Measurements from ENCODE around the gene UBC. TPM values are rescaled to one million over a fixed set of nuclear protein-coding genes. Genes with fewer than 3 reads are reported as not detected.
A peak's percentile ranks its signal among the peaks of the same experiment; 100 is the strongest.
"Not testable (repeated sequence)": the region's sequence is repeated elsewhere in the genome, so short reads cannot be mapped to it uniquely, and the experiment has no call there.

UBC gene
- total RNA-seq, 1 experiment from 2014 or later: 1,789 TPM

DNA sequence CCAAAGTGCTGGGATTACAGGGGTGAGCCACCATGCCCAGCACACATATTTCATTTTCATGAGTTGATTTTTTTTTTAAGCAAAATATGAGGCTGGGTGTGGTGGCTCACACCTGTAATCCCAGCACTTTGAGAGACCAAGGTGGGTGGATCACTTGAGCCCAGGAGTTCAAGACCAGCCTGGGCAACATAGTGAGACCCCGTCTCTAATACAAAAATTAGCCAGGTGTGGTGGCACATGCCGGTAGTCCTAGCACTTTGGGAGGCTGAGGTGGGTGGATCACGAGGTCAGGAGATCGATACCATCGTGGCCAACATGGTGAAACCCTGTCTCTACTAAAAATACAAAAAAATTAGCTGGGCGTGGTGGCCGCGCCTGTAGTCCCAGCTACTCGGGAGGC lies 17.1 kb upstream of the UBC start:
- DNase-seq (ENCODE audit: low spot score): not testable (repeated sequence)

DNA sequence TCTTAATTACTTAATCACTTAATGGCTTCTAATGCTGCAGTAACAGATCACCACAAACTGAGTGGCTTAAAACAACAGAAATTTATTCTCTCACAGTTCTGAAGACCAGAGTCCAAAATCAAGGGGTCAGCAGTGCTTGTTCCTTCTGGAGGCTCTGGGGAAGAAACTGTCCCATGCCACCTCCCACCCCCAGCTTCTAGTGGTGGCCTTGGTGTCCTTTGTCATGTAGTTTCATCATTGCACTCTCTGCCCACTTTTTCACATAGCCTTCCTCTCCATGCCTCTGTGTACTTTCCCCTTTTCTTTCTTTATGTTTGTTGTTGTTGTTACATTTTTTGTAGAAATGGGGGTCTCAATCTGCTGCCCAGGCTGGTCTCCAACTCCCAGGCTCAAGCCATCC lies 16.1 kb upstream of the UBC start:
- no peak for DNase-seq (ENCODE audit: low spot score)

DNA sequence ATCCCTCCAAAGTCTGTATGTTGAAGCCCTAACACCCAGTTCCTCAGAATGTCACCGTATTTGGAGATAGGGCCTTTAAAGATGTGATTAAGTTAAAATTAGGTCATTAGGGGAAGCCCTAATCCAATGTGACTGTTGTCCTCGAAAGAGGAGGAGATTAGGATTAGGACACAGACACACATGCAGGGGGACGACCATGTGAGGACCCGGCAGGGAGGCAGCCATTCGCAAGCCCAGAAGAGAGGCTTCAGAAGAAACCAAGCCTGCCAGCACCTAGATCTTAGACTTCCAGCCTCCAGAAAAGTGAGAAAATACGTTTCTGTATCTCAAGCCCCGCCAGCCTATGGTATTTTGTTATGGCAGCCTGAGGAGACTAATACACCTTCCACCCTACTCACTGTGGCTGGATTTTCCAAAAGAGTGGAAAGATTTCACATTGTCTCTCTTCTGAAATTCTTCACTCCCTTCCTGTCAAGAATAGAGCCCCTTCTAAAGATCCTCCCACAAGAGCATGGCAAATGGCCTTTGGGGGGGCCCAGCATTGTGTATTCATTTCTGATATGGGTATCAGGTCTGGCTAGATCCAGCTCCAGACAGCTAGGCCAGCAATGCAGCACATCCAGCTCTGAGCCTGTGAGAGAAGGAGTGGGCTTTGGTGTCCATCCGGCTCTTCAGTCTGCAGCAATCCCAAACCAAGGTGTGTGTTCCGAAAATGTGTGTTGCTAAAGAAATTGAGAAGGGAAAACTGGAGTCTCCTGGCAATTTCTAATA lies 15.4 kb upstream of the UBC start:
- DNase-seq (ENCODE audit: low spot score): no peak

DNA sequence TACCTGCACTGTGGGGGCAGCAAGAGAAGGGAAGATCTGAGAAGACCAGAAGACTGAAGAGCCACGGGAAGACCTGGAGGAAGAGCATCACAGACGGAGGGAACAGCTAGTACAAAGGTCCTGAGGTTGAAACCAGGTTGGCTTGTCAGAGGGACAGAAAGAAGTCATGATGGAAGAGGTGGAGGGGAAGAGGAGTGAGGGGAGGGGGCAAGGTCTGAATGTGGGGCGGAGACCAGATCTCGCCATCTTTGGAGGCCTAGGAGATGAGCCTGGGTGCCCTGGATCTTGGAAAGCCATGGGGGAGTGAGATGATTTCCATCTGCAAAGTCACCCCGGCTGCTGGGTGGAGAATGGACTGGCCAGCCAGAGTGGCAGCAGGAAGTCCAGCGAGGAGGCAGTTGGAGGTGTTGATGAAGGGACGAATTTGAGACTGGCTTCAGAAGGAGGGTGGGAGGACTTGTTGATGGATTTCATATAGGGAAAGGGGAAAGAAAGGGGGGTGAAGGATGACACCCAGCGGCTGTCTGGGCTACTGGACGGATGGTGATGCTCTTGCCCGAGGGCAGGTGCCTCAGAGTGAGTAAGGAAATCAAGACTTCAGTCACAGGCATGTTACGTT lies 14.6 kb upstream of the UBC start:
- DNase-seq (ENCODE audit: low spot score): peak; percentile 29

DNA sequence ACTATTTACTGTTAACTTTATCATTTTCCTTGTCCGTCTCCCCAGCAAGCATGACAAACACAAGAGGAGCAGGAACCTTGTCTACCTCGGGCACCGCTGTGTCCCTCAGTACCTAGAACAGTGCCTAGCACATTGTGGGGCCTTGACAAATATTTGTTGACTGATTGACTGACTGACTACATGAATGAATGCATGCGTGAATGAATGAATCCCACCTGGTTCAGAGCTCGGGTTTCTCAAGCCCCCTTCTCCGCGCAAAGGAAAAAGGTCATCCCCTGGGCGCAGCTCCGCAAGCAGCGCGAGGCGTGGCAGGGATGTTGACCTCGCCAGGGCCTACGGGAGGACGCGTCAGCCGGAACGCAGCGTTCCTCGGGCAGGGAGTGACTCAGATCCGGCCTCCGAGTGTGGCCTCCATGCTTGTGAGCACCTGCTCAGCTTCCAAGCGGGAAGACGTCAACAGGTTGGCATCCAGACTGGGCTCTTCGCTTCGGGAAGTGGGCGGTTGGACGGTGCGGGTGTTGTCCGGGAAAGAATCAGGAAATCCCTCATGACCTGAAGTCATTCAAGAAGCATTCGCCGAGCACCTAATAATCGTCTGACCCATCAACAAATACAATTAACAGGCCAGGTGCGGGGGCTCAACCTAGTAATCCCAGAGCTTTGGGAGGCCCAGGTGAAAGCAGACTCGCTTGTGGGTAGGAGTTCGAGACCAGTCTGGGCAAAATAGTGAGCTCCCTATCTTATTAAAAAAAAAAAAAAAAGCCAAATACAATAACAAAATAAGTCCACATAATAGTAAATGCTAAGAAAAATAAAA lies 13.9 kb upstream of the UBC start:
- DNase-seq (ENCODE audit: low spot score): peak; percentile 93

DNA sequence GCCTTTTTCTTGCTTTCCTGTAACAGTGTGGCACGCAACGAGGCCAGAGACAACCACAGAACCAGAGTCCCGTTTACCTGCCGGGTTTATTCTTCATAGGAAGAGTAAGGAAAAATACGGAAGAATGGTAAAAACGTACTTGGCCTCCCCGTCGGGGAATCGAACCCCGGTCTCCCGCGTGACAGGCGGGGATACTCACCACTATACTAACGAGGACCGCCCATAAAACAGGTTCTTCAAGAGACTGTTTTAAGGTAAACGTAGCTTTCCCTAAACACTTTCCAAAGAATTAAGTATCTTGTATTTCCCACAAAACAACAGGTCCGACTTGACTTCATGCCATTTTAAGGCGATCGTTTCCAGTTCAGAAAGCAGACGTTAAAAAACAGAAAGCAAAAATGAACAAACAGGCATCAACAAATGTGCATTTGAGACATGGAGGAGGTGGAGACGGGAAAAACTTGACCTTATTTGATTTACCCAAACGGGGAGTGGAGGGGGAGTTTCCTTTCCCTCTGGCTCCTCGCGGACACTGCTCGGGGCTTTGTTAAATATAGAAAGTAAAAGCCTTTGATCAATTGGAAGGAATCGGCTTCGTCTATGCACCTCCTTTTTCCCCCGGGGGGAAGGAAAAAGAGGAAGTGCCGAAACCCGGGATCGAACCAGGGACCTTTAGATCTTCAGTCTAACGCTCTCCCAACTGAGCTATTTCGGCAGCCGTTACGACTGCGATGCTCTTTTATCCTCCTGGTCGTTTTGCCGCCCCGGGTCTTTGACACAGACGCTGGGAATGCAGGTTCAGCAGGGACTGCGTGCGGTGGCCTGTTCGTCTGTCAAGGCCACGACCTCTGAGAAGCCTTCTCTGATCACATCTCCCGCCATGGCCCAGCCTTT lies 13.0 kb upstream of the UBC start:
- peak; percentile 99 for DNase-seq (ENCODE audit: low spot score)

DNA sequence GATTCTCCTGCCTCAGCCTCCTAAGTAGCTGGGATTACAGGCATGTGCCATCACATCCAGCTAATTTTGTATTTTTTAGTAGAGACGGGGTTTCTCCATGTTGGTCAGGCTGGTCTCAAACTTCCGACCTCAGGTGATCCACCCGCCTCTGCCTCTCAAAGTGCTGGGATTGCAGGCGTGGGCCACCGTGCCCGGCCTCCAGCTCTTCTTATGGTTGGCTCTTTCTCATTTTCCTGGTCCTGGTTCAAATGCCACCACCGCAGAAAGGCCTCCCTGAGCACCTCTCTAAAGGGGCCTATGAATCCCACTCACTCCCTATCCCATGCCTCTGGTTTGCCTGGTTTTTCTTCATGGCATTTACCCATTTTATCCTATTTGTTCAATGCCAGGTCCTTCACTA lies 11.3 kb upstream of the UBC start:
- not testable (repeated sequence) for DNase-seq (ENCODE audit: low spot score)

DNA sequence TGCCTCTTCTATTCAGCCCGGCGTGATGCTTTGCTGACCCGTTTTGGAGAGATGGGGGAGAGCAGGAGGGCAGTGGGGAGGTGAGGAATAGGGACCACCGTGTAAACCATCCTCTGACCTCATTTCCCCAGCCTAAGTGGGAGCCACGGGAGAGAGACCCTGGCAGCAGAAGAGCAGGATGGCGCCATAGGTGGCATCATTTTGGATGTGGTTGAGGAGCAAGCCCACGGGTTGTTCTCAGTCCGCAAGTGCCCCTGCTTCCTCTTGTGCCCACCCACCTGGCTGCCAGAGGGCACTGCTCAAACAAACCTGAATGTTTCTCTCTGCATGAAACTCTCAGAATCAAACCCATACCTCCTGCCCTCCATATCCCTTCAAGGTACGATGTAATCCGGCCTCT lies 10.7 kb upstream of the UBC start:
- DNase-seq (ENCODE audit: low spot score): no peak

DNA sequence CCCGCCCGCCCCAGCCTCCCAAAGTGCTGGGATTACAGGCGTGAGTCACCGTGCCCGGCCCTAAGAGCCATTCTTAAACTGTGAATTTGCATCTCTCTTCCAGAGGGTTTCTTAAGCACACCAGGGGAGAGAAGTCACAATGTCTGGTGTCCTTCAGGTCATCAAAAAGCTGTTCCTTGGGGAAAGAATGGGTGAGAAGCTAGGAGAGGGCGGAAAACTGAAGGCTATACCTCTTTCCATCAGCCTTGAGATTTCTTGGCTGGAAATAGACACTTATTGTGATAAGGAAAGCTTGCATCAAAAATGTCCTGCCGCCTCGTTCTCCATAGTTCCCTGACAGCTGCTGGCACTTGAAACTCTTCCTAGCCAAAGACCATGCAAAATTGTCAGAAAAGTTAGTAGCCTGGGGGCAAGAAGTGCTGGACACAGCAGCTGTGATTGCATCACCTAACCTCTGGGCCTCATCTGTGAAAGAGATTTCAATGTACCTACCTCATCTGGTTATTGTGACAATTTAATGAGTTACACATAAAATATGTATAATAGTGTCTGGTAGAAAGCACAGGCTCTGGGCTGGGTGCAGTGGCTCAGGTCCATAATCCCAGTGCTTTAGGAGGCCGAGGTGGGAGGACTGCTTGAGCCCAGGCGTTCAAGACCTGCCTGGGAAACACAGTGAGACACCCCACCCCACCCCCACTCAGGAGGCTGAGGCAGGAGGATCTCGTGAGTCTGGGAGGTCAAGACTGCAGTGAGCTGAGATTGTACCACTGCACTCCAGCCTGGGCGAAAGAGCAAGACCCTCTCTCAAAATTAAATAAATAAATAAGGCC lies 9.7 kb upstream of the UBC start:
- DNase-seq (ENCODE audit: low spot score): peak; percentile 28

DNA sequence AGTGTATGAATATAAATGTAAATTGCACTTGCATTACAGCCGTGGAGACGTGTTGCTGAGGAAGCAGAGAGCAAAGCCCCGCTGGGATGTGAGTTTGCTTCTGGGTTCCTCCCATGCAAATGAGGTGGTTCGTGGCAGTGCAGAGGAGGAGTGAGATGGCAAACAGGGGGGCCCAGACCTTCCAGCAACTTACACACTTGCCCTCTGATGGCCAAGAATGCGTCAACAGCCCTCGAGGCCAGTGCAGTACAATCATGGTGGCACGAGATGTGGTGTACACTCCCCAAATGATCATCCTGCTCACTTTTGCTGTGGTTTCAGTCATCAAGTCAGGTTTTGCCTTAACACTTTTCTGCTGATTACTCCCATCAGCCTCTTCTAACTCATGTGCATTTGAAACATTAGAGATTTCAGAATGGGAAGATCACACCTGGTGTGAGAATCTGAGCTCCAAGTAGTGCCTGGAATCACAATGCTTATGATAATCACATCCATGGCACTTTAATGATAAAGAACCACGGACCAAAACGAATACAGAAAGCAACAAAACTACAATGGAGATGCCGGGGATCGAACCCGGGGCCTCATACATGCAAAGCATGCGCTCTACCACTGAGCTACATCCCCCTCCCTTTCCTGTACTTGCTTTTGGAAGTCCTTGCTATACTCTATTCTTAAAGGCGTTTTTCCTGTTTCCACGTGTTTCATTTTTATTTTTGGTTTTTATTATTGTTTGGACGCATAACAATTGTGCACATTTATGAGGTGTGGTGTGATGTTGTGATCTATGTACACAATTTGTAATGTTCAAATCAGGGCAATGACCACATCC lies 7.0 kb upstream of the UBC start:
- DNase-seq (ENCODE audit: low spot score): peak; percentile 88

DNA sequence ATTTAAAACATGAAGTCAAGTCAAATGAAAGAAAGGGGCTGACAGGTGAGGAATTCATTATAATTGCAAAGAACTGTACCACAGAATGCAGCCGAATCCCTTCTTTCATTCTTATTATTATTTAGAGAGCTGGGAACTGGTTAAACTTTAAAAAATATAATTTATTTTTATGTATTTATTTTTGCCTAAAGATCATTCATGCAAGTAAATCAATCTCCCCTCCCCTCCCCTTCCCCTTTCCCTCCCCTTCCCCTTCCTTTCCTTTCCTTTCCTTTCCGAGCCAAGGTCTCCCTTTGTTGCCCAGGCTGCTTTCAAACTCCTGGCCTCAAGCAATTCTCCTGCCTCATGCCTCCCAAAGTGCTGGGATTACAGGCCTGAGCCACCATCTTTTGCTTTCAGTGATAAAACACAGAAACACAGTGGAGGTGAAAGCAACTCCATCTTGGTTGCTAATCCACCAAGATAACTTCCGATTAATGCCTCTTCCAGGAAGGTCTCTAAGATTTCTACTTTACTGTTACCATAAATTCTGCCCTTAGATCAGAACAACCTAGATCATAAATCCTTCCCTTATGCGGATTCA lies 6.0 kb upstream of the UBC start:
- DNase-seq (ENCODE audit: low spot score): no peak

DNA sequence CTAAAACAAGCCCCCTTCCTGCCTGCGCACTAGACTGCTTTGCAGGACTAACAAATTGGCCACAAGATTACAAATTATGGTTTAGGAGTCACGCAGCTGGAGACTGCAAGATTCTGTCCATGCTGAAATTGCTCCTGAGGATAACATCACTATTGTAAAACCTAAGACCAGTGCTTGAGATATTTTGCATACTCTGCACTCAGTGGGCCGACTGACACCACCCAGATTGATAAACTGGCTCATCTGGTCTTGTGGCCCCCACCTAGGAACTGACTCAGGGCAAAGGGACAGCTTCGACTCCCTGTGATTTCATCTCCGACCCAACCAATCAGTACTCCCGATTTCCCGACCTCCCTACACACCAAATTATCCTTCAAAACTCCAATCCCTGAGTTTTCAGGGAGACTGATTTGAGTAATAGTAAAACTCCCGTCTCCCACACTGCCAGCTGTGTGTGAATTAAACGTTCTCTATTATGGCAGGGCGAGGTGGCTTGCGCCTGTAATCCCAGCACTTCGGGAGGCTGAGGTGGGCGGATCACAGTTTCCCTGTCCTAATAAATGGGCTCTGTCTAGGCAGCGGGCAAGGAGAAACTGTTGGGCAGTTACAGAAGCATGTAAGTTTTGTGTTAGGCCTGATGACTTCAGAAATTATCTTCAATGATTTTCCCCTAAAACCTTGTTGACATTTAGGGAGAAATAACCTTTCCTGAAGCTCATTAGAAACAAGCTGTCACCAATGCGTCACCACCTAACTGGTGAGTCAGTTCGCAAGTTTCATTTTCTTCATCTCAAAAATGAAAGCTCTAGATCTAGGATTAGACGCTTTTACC lies 5.3 kb upstream of the UBC start:
- peak; percentile 70 for DNase-seq (ENCODE audit: low spot score)

DNA sequence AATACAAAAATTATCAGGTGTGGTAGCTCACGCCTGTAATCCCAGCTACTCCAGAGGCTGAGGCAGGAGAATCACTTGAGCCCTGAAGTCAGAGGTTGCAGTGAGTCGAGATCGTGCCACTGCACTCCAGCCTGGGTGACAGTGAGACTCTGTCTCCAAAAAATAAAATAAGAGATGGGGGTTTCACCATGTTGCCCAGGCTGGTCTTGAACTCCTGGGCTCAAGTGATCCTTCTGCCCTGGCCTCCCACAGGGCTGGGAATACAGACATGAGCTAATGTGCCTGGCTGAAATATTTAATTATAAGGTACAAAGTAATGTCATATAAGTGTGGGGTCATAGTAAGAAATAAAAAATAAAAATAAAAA lies 4.2 kb upstream of the UBC start:
- not testable (repeated sequence) for DNase-seq (ENCODE audit: low spot score)

DNA sequence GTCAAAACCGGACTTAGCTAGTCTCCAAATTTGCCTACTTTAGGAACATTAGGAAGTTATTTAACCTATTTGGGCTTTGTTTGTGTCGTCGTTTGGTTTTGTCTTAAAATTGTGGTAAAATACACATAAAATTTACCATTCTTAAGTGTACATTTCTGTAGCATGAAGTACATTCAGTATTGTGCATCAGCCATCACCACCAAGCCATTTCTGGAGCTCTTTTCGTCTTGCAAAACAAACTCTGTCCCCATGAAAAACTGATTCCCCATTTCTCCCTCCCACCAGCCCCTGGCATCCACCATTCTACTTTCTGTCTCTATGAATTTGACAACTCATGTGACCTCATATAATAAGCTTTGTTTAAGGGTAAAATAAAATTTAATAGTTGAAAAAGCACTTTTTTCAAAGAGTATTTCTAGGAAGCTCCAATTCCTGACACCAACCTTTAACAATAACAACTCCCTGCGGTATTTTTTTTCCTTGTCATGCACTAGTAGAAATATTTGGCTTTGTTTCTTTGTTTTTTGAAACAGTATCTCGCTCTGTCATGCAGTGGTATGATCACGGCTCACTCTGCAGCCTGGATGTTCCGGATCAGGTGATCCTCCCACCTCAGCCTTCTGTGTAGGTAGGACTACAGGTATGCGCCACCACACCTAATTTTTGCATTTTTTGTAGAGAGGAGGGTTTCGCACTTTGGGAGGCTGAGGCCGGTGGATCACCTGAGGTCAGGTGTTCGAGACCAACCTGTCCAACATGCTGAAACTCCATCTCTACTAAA lies 3.6 kb upstream of the UBC start:
- peak; percentile 59 for DNase-seq (ENCODE audit: low spot score)

DNA sequence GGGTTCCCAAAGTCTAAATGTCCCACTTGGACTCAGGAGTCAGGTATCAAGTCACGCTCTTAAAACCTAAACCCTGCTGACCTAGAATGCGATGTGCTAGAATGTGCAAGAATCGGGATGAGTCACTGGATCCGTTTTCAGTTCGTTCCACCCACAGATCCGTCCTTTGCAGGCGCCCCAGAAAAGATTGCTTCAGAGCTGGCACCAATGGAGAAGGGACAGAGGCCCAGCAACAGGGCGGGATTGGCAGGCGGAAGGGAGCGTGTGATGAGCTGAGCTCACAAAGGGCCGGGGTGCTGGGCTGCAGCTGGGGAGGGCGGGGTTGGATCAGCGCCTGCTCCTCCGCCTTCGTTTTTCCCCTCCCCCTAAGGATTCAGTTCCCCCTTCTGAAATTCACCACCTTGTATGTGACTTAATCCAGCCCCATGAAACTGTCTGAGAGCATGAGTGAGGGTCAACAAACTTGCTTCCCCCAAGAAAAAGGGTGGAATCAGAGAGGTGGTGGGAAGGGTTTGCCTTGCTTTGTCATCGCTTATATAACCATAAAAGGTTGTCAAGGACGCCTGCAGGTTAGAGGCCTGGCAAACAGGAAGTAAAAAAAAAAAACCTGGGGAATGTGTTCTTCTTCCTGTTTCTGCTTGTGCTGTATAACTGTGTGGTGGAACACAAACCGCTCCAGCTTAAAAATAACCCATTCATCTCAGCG lies 2.8 kb upstream of the UBC start:
- peak; percentile 98 for DNase-seq (ENCODE audit: low spot score)

DNA sequence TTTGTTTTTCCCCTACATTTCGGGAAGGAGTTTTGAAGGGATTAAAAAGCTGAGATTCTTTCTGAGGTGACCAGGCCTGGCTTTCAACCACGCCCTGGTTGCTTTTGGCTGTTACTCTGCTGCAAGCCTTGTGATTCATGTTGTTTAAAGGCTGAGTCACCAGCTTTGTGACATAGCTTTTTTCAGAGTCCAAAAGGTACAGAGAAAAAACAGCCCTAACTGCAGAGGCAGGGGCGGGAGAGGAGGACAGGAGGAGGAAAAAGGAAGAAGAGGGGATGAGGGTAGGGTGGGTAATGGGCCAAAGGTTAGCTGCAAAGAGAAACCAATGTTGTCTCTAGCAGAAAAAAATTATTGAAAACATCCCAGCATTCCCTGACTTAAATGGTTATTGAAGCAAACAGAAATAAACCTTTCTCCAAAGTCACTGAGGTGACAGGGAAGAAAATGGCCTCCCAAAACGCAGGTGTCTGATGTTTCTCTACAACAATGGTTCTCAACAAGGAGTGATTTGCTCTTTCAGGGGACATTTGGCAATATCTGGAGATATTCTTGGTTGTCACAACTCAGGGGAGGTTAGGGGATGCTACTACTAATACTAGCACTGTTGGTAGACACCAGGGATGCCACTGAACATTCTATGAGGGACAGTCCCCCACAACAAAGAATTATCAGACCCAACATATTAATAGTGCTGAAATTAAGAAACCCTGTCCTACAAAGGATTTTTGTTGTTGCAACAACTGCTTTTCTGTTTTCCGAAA lies 2.1 kb upstream of the UBC start:
- peak; percentile 89 for DNase-seq (ENCODE audit: low spot score)

Data from HT-29 (cell line).